Thoracic aorta (tissue), 2 donors: ENCODE measurements around the gene EPHA4. TPM values are rescaled to one million over a fixed set of nuclear protein-coding genes. Genes with fewer than 3 reads are reported as not detected.

ENCODE experiments used
- ATAC-seq: fragments of 150-250 bp; one replicate; pipeline ENCODE4 v1.8.0; 2017; ENCODE audit warnings: low read depth; ENCODE audit not compliant: insufficient number of reproducible peaks, low FRiP score
- DNase-seq: peaks from one replicate; pipeline ENCODE4 v3.0.0-alpha.2; 2020; ENCODE audit warnings: low spot score
- H3K27ac ChIP-seq, 2 donors: fragments of 200-600 bp; sonication (generic); 1 replicate in 1 of 2; 2 replicates in 1 of 2; pipeline ENCODE4 v1.5.1; 2016; ENCODE audit warnings: mild to moderate bottlenecking in 2 of 2, moderate library complexity in 2 of 2
- H3K27me3 ChIP-seq: fragments of 200-600 bp; sonication (generic); replicated peaks from 2 replicates; pipeline ENCODE4 v1.6.0; 2016; ENCODE audit warnings: mild to moderate bottlenecking; ENCODE audit not compliant: insufficient read depth
- H3K36me3 ChIP-seq: fragments of 200-600 bp; sonication (generic); one replicate; pipeline ENCODE4 v1.5.1; 2016
- H3K4me1 ChIP-seq, 2 donors: fragments of 200-600 bp; sonication (generic); 1 replicate in 1 of 2; 2 replicates in 1 of 2; pipeline versions ENCODE4 v1.5.1 to v1.6.0; 2016; ENCODE audit warnings: low read depth in 2 of 2, mild to moderate bottlenecking in 1 of 2; ENCODE audit not compliant: control insufficient read depth in 1 of 2
- H3K4me3 ChIP-seq: fragments of 200-600 bp; sonication (generic); 2 replicates; pipeline ENCODE4 v1.5.1; 2016; ENCODE audit warnings: mild to moderate bottlenecking
- H3K9me3 ChIP-seq: fragments of 200-600 bp; sonication (generic); 2 replicates; pipeline ENCODE4 v1.5.1; 2016
- total RNA-seq, 2 donors: library from RNA; depleted of rRNA; stranded (reverse); fragments of >200 nt; gene quantifications; one replicate each; pipeline versions ENCODE4 v1.1.0 to v1.2.3, GENCODE V29; 2016
- TF ChIP-seq, protein P1 (sequence below): fragments of 200-600 bp; sonication (generic); IDR thresholded peaks from one replicate; pipeline ENCODE4 v1.5.1; 2019; ENCODE audit warnings: antibody characterized with exemption

Gene EPHA4
- total RNA-seq, 2 donors from 2014 or later: 20.4 to 53.3 TPM

DNA sequence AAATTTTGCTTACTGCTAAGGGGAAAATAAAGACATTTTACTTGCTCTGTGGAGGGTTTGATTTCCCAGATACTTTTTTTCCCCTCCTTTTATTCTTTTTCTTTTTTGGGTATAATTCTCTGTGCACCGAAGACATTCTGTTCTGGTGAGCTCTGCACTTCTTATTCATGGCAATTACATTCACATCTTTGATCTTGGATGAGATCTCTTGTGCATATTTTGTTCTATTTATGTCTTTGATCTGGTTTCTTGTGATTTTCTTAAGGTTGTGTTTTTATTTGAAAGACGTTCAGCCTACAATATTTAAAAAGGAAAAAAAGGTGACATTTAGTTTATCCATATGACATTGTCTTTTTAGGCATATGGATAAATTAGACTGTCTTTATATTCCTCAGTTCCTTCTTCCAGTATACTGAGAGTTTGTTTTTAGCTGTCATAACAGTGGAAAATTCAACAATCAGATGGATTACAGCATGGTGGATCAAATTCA is 33.7 kb upstream of the EPHA4 start:
- ATAC-seq: no peak
- Histone ChIP-seq H3K36me3 (no peaks in the 10 kb centered on the region), H3K4me1 (peaks cover 3 to 7% of the 10 kb centered on the region in 2 donors), H3K27ac (no peak overlapping the region), H3K9me3 (no peaks in the 10 kb centered on the region), H3K4me3 (no peak overlapping the region), H3K27me3 (no peaks in the 10 kb centered on the region)
- TF ChIP-seq, protein P1, sequence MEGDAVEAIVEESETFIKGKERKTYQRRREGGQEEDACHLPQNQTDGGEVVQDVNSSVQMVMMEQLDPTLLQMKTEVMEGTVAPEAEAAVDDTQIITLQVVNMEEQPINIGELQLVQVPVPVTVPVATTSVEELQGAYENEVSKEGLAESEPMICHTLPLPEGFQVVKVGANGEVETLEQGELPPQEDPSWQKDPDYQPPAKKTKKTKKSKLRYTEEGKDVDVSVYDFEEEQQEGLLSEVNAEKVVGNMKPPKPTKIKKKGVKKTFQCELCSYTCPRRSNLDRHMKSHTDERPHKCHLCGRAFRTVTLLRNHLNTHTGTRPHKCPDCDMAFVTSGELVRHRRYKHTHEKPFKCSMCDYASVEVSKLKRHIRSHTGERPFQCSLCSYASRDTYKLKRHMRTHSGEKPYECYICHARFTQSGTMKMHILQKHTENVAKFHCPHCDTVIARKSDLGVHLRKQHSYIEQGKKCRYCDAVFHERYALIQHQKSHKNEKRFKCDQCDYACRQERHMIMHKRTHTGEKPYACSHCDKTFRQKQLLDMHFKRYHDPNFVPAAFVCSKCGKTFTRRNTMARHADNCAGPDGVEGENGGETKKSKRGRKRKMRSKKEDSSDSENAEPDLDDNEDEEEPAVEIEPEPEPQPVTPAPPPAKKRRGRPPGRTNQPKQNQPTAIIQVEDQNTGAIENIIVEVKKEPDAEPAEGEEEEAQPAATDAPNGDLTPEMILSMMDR: no peak
- DNase-seq: no peak

DNA sequence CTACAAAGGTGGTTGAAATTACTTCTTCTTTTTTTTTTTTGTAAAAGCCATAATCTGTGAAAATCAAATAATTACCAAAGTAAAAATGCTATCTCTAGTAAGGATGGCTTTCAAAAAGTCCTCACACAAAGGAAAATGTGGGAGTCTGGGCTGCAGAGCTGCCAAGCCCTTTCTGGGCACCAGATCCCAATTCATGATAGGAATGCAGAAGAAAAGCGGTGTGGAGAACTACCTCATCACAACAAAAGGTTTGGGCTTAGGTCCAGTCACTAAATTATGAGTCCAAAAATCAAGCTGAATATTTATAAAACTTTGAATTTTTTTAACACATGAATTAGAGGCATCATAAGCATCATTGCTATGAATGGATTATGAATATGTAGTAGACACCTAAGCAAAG is 30.8 kb upstream of the EPHA4 start:
- ATAC-seq: no peak
- no peaks in the 10 kb centered on the region for H3K36me3 ChIP-seq
- H3K4me1 ChIP-seq: no peaks in the 10 kb centered on the region
- no peaks in the 10 kb centered on the region for H3K27me3 ChIP-seq
- no peak overlapping the region for H3K27ac ChIP-seq
- no peaks in the 10 kb centered on the region for H3K9me3 ChIP-seq
- DNase-seq: no peak
- TF ChIP-seq, protein P1: no peak
- no peak overlapping the region for H3K4me3 ChIP-seq

DNA sequence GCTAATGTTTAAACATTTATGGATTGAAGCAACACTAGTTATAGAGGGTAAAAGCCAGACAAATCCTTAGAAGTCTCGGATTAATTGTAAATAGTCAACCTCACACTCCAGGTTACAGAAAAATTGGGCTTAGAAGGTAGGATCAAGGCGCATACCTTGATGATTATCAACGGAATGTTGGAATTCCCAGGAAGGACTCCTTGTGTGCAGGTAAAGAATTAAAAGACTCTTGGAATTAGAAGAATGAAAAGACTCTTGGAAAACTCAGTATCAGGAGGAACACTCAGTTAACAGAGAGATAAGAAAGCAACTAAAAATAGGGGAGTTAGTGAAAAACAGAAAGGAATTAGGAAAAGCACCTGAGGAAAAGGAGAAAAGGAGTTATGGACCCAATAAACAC is 29.3 kb upstream of the EPHA4 start:
- ATAC-seq: no peak
- Histone ChIP-seq H3K4me1 (no peaks in the 10 kb centered on the region), H3K27ac (no peak overlapping the region), H3K27me3 (no peaks in the 10 kb centered on the region), H3K4me3 (no peak overlapping the region), H3K9me3 (no peaks in the 10 kb centered on the region), H3K36me3 (no peaks in the 10 kb centered on the region)
- TF ChIP-seq, protein P1: no peak
- no peak for DNase-seq

GRCh38 chr2:221600388-221600787 is 28.3 kb upstream of the EPHA4 start:
- no peak for ATAC-seq
- Histone ChIP-seq H3K36me3 (no peaks in the 10 kb centered on the region), H3K27me3 (no peaks in the 10 kb centered on the region), H3K27ac (no peak overlapping the region), H3K4me3 (no peak overlapping the region), H3K4me1 (no peaks in the 10 kb centered on the region), H3K9me3 (no peaks in the 10 kb centered on the region)
- DNase-seq: no peak
- TF ChIP-seq, protein P1: no peak

DNA sequence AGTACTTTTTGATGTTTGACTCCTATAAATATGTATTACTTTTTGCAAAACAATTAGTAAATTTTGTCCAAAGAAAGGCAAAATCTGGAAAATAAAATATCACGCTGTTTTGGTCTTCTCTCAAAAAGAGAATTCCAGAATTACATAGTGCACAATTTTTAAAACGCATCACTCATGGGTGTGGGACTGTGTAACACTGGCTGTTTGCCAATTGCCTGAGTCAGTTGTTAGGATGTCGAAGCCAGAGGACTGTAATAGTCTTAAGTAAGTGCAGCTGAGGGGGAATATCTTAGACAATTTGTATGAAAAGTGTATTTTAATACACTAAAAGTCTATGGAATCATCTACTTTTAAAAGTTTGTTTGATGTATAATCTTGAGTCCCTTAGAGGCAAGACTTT is 24.1 kb upstream of the EPHA4 start:
- DNase-seq (no peak), ATAC-seq (no peak)
- H3K27me3 ChIP-seq: no peaks in the 10 kb centered on the region
- no peak overlapping the region for H3K4me3 ChIP-seq
- TF ChIP-seq, protein P1: no peak
- no peaks in the 10 kb centered on the region for H3K36me3 ChIP-seq
- no peak overlapping the region for H3K27ac ChIP-seq
- H3K4me1 ChIP-seq: no peaks in the 10 kb centered on the region
- no peaks in the 10 kb centered on the region for H3K9me3 ChIP-seq
